H9 (cell line): ENCODE measurements around the gene KDM2A. TPM values are rescaled to one million over a fixed set of nuclear protein-coding genes. Genes with fewer than 3 reads are reported as not detected.

Source experiments
- DNase-seq: peaks from one replicate; pipeline ENCODE4 v3.0.0-alpha.2; 2017
- H2AFZ ChIP-seq: one replicate; pipeline ENCODE4 v1.6.1; 2013; ENCODE audit warnings: mild to moderate bottlenecking, low read length, control low read depth, moderate library complexity
- H2AK5ac ChIP-seq: 2 replicates; pipeline ENCODE4 v1.6.1; 2013; ENCODE audit warnings: low read length, control low read depth, mixed read lengths; ENCODE audit not compliant: insufficient read length
- H2BK120ac ChIP-seq: one replicate; pipeline ENCODE4 v1.6.1; 2013; ENCODE audit warnings: low read depth, mild to moderate bottlenecking, low read length, control low read depth, inconsistent platforms; ENCODE audit not compliant: poor library complexity, severe bottlenecking
- H2BK12ac ChIP-seq: 2 replicates; pipeline ENCODE4 v1.6.1; 2013; ENCODE audit warnings: low read length, control low read depth, mixed read lengths, low read depth; ENCODE audit not compliant: insufficient read length
- H2BK15ac ChIP-seq: 2 replicates; pipeline ENCODE4 v1.6.1; 2013; ENCODE audit warnings: low read depth, low read length, control low read depth
- H2BK20ac ChIP-seq: one replicate; pipeline ENCODE4 v1.6.1; 2013; ENCODE audit warnings: low read depth, mild to moderate bottlenecking, low read length, control low read depth, inconsistent platforms; ENCODE audit not compliant: poor library complexity, severe bottlenecking
- H2BK5ac ChIP-seq: 2 replicates; pipeline ENCODE4 v1.6.1; 2013; ENCODE audit warnings: low read length, control low read depth, mixed read lengths; ENCODE audit not compliant: insufficient read length
- H3K14ac ChIP-seq: 2 replicates; pipeline ENCODE4 v1.6.1; 2013; ENCODE audit warnings: low read length, control low read depth; ENCODE audit not compliant: insufficient read depth
- H3K18ac ChIP-seq: 2 replicates; pipeline ENCODE4 v1.6.1; 2013; ENCODE audit warnings: low read depth, mild to moderate bottlenecking, mixed read lengths, low read length, control low read depth; ENCODE audit not compliant: insufficient read length
- H3K23ac ChIP-seq: 2 replicates; pipeline ENCODE4 v1.6.1; 2013; ENCODE audit warnings: low read length, control low read depth, mixed read lengths, low read depth; ENCODE audit not compliant: insufficient read length
- H3K23me2 ChIP-seq: 2 replicates; pipeline ENCODE4 v1.6.1; 2013; ENCODE audit warnings: low read depth, mild to moderate bottlenecking, mixed read lengths, low read length, control low read depth; ENCODE audit not compliant: insufficient read length, poor library complexity, severe bottlenecking
- H3K27ac ChIP-seq: 2 replicates; pipeline ENCODE4 v1.5.1; 2013; ENCODE audit warnings: low read length, control low read depth, mixed read lengths, low read depth; ENCODE audit not compliant: insufficient read length
- H3K27me3 ChIP-seq: 2 replicates; pipeline ENCODE4 v1.6.1; 2013; ENCODE audit warnings: low read length, control low read depth, inconsistent platforms; ENCODE audit not compliant: insufficient read depth
- H3K4ac ChIP-seq: 2 replicates; pipeline ENCODE4 v1.6.1; 2013; ENCODE audit warnings: low read depth, mild to moderate bottlenecking, control low read depth, inconsistent platforms, low read length, moderate library complexity
- H3K4me1 ChIP-seq: 2 replicates; pipeline ENCODE4 v1.6.1; 2013; ENCODE audit warnings: low read length, control low read depth, inconsistent platforms; ENCODE audit not compliant: insufficient read depth
- H3K4me2 ChIP-seq: 2 replicates; pipeline ENCODE4 v1.6.1; 2013; ENCODE audit warnings: low read length, control low read depth, mixed read lengths; ENCODE audit not compliant: insufficient read length, insufficient read depth
- H3K56ac ChIP-seq: 2 replicates; pipeline ENCODE4 v1.6.1; 2013; ENCODE audit warnings: low read depth, mild to moderate bottlenecking, mixed read lengths, low read length, control low read depth; ENCODE audit not compliant: insufficient read length
- H3K79me1 ChIP-seq: 2 replicates; pipeline ENCODE4 v1.6.1; 2013; ENCODE audit warnings: low read depth, mild to moderate bottlenecking, moderate library complexity, low read length, control low read depth, inconsistent platforms; ENCODE audit not compliant: insufficient read depth, poor library complexity, severe bottlenecking
- H3K79me2 ChIP-seq: 2 replicates; pipeline ENCODE4 v1.6.1; 2013; ENCODE audit warnings: low read length, control low read depth, inconsistent platforms; ENCODE audit not compliant: insufficient read depth
- H3K9ac ChIP-seq: 2 replicates; pipeline ENCODE4 v1.6.1; 2013; ENCODE audit warnings: low read length, control low read depth, mixed read lengths; ENCODE audit not compliant: insufficient read length; ENCODE audit errors: extremely low read depth
- H3K9me3 ChIP-seq: one replicate; pipeline ENCODE4 v1.6.1; 2013; ENCODE audit warnings: low read depth, low read length, inconsistent platforms; ENCODE audit not compliant: control insufficient read depth
- H3T11ph ChIP-seq: one replicate; pipeline ENCODE4 v1.6.1; 2013; ENCODE audit warnings: mild to moderate bottlenecking, low read length, control low read depth, inconsistent platforms
- H4K20me1 ChIP-seq: one replicate; pipeline ENCODE4 v1.6.1; 2013; ENCODE audit not compliant: control insufficient read depth, insufficient read length, insufficient read depth
- H4K5ac ChIP-seq: 2 replicates; pipeline ENCODE4 v1.6.1; 2013; ENCODE audit warnings: low read depth, mild to moderate bottlenecking, mixed read lengths, low read length, control low read depth; ENCODE audit not compliant: insufficient read length
- H4K8ac ChIP-seq: replicated peaks from 2 replicates; pipeline ENCODE4 v1.6.1; 2013; ENCODE audit warnings: low read length, control low read depth, mixed read lengths, low read depth; ENCODE audit not compliant: insufficient read length
- H4K91ac ChIP-seq: 2 replicates; pipeline ENCODE4 v1.6.1; 2013; ENCODE audit warnings: low read depth, mild to moderate bottlenecking, moderate library complexity, mixed read lengths, low read length, control low read depth; ENCODE audit not compliant: insufficient read length
- H3K27ac Mint-ChIP-seq, 3 experiments: 2 replicates in 2 of 3; 3 replicates in 1 of 3; pipeline ENCODE4 v1.8.0; 2020 to 2021; ENCODE audit warnings: mixed read lengths in 3 of 3, mild to moderate bottlenecking in 1 of 3, moderate library complexity in 1 of 3
- H3K27me3 Mint-ChIP-seq: 2 replicates; pipeline ENCODE4 v1.8.0; 2021; ENCODE audit warnings: low read depth, mild to moderate bottlenecking, moderate library complexity, mixed read lengths
- H3K36me3 Mint-ChIP-seq, 3 experiments: 2 replicates in 2 of 3; 3 replicates in 1 of 3; pipeline ENCODE4 v1.8.0; 2020 to 2021; ENCODE audit warnings: low read depth in 3 of 3, mixed read lengths in 3 of 3; ENCODE audit not compliant: insufficient read depth in 1 of 3
- H3K4me1 Mint-ChIP-seq, 2 experiments: 2 replicates each; pipeline ENCODE4 v1.8.0; 2020; ENCODE audit warnings: mixed read lengths in 2 of 2
- H3K4me3 Mint-ChIP-seq, 2 experiments: 2 replicates in 1 of 2; 3 replicates in 1 of 2; pipeline ENCODE4 v1.8.0; 2020 to 2021; ENCODE audit warnings: mild to moderate bottlenecking in 2 of 2, mixed read lengths in 2 of 2, moderate library complexity in 1 of 2
- H3K9me3 Mint-ChIP-seq, 2 experiments: 2 replicates in 1 of 2; 3 replicates in 1 of 2; pipeline ENCODE4 v1.8.0; 2020; ENCODE audit warnings: mild to moderate bottlenecking in 2 of 2, mixed read lengths in 2 of 2, moderate library complexity in 1 of 2
- WGBS: extraction: QIAGEN DNeasy Blood & Tissue Kit; methylation state at CpG from one replicate; pipeline ENCODE4 v1.1.7; 2013; ENCODE audit warnings: missing lambda C conversion rate, low lambda C conversion rate, mixed read lengths; ENCODE audit not compliant: insufficient read length; ENCODE audit errors: extremely low coverage; 5-methylcytosine and 5-hydroxymethylcytosine counted together
- total RNA-seq: library from RNA; stranded (reverse); gene quantifications from 2 replicates; pipeline ENCODE4 v1.2.1, GENCODE V29; 2021
- TF ChIP-seq, protein P1 (sequence below): fragments of 200-600 bp; sonication (generic); conservative IDR thresholded peaks from 3 replicates; pipeline ENCODE4 v1.8.0; 2021; ENCODE audit warnings: antibody characterized with exemption, mild to moderate bottlenecking

KDM2A gene
- total RNA-seq, 1 experiment from 2014 or later, result 85.9 TPM

DNA sequence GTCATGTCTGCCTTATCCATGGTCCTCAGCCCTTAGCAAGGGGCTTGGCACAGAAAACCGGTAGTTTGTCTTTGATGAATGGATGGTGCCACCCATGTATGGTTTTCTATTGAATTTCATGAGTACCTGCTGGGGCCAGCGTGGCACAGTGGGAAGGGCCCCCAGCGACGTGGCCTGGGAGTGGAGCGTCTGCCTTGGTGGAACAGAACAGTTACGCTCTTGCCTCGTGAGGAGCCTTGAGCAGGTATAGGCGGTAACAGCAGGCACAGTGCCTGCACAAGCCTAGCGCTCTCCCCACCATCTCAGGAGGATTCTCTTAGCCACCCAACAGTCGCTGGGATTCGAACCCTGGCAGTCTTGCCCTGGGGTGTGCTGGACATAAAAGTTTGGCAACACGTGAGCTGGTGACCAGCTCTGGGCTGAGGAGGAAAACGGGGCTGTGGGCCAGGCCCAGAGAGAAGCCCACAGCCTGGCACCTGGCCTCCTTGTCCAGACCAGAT lies 181.2 kb downstream of the KDM2A start:
- Mint-ChIP-seq H3K27ac (no peak overlapping the region), H3K27me3 (peaks cover 6% of the 10 kb centered on the region), H3K36me3 (peaks cover 17 to 46% (median 33%) of the 10 kb centered on the region in 3 experiments), H3K9me3 (peaks cover 11 to 16% of the 10 kb centered on the region in 2 experiments; a peak in 4 of 5 replicates), H3K4me1 (peaks cover 11 to 16% of the 10 kb centered on the region in 2 experiments), H3K4me3 (no peak overlapping the region)
- Histone ChIP-seq H3K18ac (no peak overlapping the region), H3K23ac (no peak overlapping the region), H3K56ac (no peak overlapping the region), H3K4me2 (no peak overlapping the region), H3K27ac (no peak overlapping the region), H3K4me1 (no peaks in the 10 kb centered on the region), H4K20me1 (no peaks in the 10 kb centered on the region), H2AK5ac (no peak overlapping the region), H3K79me1 (no peaks in the 10 kb centered on the region), H2BK120ac (no peak overlapping the region), H3K27me3 (no peaks in the 10 kb centered on the region), H4K91ac (no peak overlapping the region), H3K9ac (no peak overlapping the region), H4K8ac (no peak overlapping the region), H2BK15ac (no peak overlapping the region), H4K5ac (no peak overlapping the region), H3K4ac (no peak overlapping the region), H2BK5ac (no peak overlapping the region), H3K23me2 (peaks cover 16% of the 10 kb centered on the region), H2BK20ac (no peak overlapping the region), H2AFZ (no peak overlapping the region), H2BK12ac (no peak overlapping the region), H3K79me2 (no peaks in the 10 kb centered on the region), H3K9me3 (no peaks in the 10 kb centered on the region), H3T11ph (no peak overlapping the region), H3K14ac (no peak overlapping the region)
- DNase-seq, result no peak
- TF ChIP-seq, protein P1, sequence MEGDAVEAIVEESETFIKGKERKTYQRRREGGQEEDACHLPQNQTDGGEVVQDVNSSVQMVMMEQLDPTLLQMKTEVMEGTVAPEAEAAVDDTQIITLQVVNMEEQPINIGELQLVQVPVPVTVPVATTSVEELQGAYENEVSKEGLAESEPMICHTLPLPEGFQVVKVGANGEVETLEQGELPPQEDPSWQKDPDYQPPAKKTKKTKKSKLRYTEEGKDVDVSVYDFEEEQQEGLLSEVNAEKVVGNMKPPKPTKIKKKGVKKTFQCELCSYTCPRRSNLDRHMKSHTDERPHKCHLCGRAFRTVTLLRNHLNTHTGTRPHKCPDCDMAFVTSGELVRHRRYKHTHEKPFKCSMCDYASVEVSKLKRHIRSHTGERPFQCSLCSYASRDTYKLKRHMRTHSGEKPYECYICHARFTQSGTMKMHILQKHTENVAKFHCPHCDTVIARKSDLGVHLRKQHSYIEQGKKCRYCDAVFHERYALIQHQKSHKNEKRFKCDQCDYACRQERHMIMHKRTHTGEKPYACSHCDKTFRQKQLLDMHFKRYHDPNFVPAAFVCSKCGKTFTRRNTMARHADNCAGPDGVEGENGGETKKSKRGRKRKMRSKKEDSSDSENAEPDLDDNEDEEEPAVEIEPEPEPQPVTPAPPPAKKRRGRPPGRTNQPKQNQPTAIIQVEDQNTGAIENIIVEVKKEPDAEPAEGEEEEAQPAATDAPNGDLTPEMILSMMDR, result no peak
- no CpG with 5 or more reads among the region's 13 CpGs for WGBS
